OCI-LY7 (cell line): ENCODE results near the gene ST8SIA4.

ENCODE experiments used
- CTCF ChIP-seq: fragments of 200-600 bp; sonication (generic); conservative IDR thresholded peaks from 2 replicates; pipeline ENCODE4 v1.5.1; 2014; ENCODE audit warnings: mild to moderate bottlenecking, antibody characterized with exemption, low read length, moderate library complexity, mixed read lengths
- EZH2phosphoT487 ChIP-seq: fragments of 200-600 bp; sonication (generic); IDR thresholded peaks from 2 replicates; pipeline ENCODE4 v1.6.1; 2018; ENCODE audit warnings: low read depth, borderline replicate concordance, mild to moderate bottlenecking, mixed run types, antibody characterized with exemption, low read length, moderate library complexity, mixed read lengths

- TF ChIP-seq CTCF: no peak
- TF ChIP-seq EZH2phosphoT487: no peak
Observed at GRCh38 chr5:100826133-100826532, 76.9 kb downstream of the ST8SIA4 start.
